WI38 (cell line): ENCODE data around the gene MAS1L.

ENCODE experiments used
- H3K4me3 ChIP-seq: 2 replicates; pipeline ENCODE4 v1.5.1; 2011; ENCODE audit warnings: low read depth, mild to moderate bottlenecking, control low read depth, low read length
- CTCF ChIP-seq: IDR thresholded peaks from 2 replicates; pipeline ENCODE4 v1.5.1; 2012; ENCODE audit warnings: low read depth, mild to moderate bottlenecking, control low read depth, low read length

MAS1L gene

GRCh38 chr6:29487660-29488059 is at the start of gene MAS1L:
TSS of gene MAS1L (minus strand) at chr6:29487956. CDS start at chr6:29487902, 54 bp downstream.
- TF ChIP-seq CTCF = no peak
- H3K4me3 ChIP-seq = no peak within 1 kb of the TSS

DNA sequence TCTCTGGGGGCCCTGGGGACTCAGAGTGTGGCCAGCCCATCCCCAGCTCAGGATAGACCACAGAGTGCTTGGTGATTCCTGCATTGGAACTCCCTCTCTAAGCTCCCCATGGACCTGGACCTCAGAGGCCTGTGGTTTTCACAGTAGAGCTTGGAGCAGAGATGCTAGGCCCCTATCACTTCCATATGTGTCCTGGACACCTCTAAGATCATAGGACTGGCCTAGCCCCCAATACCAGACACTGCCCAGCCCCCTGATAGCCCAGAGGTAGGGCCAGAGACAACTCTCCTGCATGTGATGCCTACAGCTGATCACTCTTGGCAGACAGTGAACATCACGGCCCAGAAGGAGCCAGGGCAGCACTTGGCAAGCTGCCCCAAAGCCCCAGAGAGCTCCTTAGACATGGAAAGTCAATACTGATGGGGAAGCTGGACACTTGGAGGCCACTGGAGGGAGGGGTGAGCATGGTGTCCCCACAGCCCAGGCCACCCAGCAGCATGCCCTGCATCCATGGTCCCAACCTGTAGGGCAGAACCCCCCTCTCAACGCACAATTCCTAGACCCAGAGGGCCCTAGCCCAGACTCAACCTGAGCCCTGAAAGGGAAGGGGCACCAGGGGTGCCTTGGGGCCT is 44.7 kb upstream of the MAS1L start:
- no peak for TF ChIP-seq CTCF
- no peak overlapping the region for H3K4me3 ChIP-seq

DNA sequence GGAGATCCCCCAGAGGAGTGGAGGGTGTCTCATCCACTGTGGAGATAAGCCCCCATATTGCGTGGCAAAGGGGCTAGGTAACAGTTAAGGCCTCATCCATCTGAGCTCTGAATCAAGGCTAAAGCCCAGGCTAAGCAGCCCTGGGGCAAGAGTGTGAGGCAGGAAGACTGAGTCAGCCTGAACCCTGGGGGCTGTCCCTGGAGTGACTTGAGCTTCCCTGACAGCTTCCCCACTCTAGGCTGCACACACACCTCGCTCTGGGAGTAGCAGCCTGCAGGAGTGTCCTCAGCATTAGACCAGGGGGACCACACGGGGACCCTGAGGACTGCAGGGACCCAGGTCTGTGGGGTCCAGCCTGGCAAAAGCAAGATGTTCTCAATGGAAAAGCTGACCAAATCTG is 43.9 kb upstream of the MAS1L start:
- TF ChIP-seq CTCF = no peak
- no peak overlapping the region for H3K4me3 ChIP-seq

DNA sequence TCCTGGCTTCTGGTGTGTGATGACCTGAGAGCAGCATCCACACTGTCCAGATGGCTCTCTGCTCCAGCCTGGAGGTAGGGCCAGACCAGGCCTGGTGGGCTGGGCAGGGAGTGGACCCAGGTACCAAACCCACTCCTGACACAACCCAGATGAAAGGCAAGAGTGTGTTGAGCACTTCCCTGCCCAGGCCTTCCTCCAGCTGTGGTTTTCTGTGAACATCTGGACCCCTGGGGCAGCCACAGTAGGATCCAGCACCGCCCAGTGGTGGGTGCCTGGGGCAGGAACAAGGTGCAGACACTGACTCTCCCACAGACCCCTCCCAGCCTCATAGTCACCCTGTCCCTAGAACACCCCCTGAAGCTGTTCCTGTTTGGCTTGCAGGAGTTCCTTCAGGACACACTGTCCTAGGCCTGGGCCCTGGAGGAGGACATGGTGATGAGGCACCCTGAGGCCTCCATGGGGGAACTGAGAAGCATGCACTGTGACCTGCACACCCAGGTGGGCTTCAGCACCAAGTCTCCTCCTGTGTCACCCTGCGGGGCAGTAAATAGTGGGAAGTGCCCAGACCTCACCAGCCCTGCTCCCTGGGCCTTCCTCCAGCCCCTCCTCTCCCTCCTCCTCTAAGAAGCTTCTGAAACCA is 43.0 kb upstream of the MAS1L start:
- TF ChIP-seq CTCF = no peak
- H3K4me3 ChIP-seq = no peak overlapping the region

DNA sequence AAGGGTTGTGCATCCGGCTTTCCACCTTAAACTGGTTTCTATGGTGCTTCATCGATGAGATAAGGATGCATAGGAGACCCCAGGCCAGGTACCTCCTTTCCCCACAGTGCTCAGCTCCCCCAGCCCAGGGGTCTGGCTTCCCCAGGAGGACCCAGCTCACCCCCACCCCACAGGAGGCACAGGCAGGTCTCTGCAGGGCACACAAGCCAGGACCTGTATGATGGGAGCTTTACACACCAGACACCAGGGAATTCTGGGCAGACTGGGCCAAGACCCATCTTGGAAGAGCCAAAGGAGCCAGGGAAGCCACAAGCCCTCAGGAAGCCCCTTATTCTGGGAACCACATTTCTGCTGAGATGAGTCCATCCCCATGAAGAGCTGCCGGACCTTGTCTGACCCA is 42.2 kb upstream of the MAS1L start:
- H3K4me3 ChIP-seq = no peak overlapping the region
- no peak for TF ChIP-seq CTCF

GRCh38 chr6:29528988-29529560 is 41.3 kb upstream of the MAS1L start:
- no peak overlapping the region for H3K4me3 ChIP-seq
- no peak for TF ChIP-seq CTCF

- no peak for TF ChIP-seq CTCF
- H3K4me3 ChIP-seq = no peak overlapping the region
Measured at GRCh38 chr6:29528300-29528931, 40.7 kb upstream of the MAS1L start.
